GM18505 (cell line): ENCODE measurements around the gene TPPP.

Experiments
- ATAC-seq: cut with Tn5 transposase; IDR thresholded peaks from one replicate; pipeline ENCODE4 v1.9.1; 2021; ENCODE audit not compliant: unreplicated experiment
- POLR2A ChIP-seq: IDR thresholded peaks from 4 replicates; pipeline ENCODE4 v1.6.1; 2011; ENCODE audit warnings: borderline replicate concordance; ENCODE audit not compliant: insufficient read depth, insufficient read length; ENCODE audit errors: extremely low read depth

Gene TPPP

GRCh38 chr5:647311-647710 lies 45.8 kb downstream of the TPPP start:
- no peak for ATAC-seq
- TF ChIP-seq POLR2A: no peak

- no peak for TF ChIP-seq POLR2A
- ATAC-seq: no peak
Observed at GRCh38 chr5:646396-647201, 46.6 kb downstream of the TPPP start.

- ATAC-seq: no peak
- TF ChIP-seq POLR2A: no peak
Observed at GRCh38 chr5:645421-645820, 47.7 kb downstream of the TPPP start.

- no peak for TF ChIP-seq POLR2A
- no peak for ATAC-seq
Observed at GRCh38 chr5:644971-645370, 48.2 kb downstream of the TPPP start.

GRCh38 chr5:644509-644908 lies 48.6 kb downstream of the TPPP start:
- no peak for TF ChIP-seq POLR2A
- no peak for ATAC-seq

- no peak for TF ChIP-seq POLR2A
- ATAC-seq: no peak
Observed at GRCh38 chr5:643811-644271, 49.3 kb downstream of the TPPP start.

GRCh38 chr5:643351-643801 lies 49.8 kb downstream of the TPPP start:
- TF ChIP-seq POLR2A: no peak
- ATAC-seq: no peak

GRCh38 chr5:642481-642880 lies 50.7 kb downstream of the TPPP start:
- no peak for ATAC-seq
- TF ChIP-seq POLR2A: no peak

GRCh38 chr5:641331-641765 lies 51.8 kb downstream of the TPPP start:
- ATAC-seq: no peak
- no peak for TF ChIP-seq POLR2A

- no peak for ATAC-seq
- no peak for TF ChIP-seq POLR2A
Observed at GRCh38 chr5:640461-641330, 52.5 kb downstream of the TPPP start.

- TF ChIP-seq POLR2A: no peak
Observed at GRCh38 chr5:639584-640213, 53.5 kb downstream of the TPPP start.

GRCh38 chr5:639253-639530 lies 54.0 kb downstream of the TPPP start:
- ATAC-seq: no peak
- no peak for TF ChIP-seq POLR2A

More at GRCh38 chr5:639584-640213, 53.5 kb downstream of the TPPP start:
- ATAC-seq: no peak

- no peak for TF ChIP-seq POLR2A
- ATAC-seq: no peak
Observed at GRCh38 chr5:638501-639252, 54.5 kb downstream of the TPPP start.
